ENCODE measurements around the gene PKN1.
"Not testable (repeated sequence)": the region's sequence is repeated elsewhere in the genome, so short reads cannot be mapped to it uniquely, and the experiment has no call there.

The PKN1 gene
- total RNA-seq: 128 to 195 reads per million in 2 experiments

GRCh38 chr19:14432791-14433553 is at the start of gene PKN1:
Gene PKN1, plus strand, starts transcription at chr19:14433306. Its CDS starts 216 bp downstream, at chr19:14433522.
- no peak for DNase-seq (ENCODE audit: low read depth)

DNA sequence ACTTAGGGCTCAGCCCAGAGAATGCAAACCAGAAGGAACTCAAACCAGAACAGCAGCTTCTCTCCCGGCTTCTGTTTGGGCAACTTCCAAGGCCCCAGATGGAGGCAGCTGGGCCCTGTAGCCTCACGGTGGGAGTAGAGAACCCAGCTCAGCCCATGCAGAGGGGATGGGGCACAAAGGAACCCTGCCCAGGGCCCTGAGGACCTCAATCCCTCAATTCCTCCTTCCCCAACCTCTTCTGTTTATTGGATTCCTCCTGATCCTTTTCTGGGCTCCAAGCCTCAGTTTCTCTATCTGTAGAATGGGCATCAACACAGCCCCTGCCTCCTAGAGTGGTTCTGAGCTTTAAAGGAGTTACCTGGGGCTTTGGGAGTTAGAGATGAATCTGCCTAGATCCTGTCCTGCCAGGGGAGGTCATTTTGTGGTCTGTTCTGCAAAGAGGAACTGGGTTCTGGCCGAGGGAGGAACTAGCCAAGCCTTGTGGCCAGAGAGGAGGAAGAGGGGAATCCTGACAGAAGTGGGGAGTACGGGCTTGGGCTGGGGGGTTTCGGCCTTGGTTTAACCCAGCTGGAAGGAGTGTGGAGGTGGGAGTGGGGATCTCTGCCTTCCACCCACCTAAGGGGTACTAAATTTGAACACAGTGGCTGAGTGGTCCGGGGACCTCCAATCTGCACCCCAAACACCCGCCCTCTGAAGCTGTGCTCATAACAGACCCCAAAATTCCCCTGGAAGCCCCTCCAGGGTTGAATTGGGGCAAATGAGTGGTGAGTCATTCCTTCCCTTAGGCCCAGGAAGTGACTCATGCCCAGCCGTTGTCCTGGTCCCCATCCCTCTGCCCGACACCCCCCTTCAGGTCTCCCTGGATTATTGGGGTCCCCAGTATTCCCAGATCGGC is 49.2 kb upstream of the PKN1 start:
- DNase-seq (ENCODE audit: low read depth): peak; percentile 60

DNA sequence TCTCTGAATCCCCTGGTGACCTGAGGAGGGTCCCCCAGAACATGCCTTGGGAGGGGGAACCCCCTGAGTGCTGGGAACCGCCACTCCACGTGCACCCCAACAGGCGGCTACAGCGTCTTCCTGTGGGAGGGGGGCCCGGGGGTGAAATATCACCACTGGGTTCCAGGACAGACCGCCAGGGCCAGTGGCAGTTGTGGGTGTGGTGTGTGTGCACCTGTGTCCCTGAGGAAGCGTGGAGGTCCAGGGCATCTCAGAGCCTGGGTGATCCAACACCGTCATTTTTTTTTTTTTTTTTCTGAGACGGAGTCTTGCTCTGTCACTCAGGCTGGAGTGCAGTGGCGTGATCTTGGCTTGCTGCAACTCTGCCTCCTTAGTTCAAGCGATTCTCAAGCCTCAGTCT is 47.6 kb upstream of the PKN1 start:
- DNase-seq (ENCODE audit: low read depth): no peak

DNA sequence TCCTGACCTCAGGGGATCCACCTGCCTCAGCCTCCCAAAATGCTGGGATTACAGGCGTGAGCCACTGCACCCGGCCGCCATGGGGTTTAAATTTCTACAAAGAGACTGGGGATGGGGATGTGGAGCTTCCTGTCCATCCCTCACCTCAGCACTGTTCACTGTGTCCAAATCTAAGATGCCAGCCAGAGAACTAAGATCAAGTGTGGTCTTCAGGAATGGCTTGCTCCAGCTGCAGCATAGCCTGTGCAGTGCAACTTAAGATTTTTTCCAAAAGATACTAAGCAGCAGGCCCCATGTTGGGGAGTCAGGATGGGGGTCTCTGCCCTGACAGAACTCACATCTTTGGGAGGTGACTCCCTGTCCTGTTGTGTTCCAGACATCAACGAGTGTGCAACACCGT is 42.6 kb upstream of the PKN1 start:
- DNase-seq (ENCODE audit: low read depth): no peak

- no peak for DNase-seq (ENCODE audit: low read depth)
These were observed 41.8 kb upstream of the PKN1 start for GRCh38 chr19:14391156-14391821.

DNA sequence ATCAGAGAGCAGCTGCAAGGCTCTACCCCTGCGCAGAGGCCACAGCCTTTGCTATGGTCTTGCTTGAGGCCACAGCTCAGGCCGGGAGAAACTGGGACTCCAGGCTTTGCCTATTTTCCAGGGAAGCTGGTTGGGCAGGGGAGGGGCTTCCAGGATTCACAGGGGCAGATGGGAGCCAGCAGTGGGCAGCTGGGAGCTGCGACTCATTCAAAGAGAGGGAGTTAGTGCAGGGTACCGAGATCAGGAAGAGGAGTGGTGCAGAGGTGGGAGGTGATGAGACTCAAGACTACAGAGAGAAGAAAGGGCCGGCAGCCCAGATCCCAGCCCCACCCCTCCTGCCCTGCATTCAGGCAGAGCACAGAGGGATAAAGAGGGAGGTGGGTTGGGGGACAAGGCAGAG is 39.8 kb upstream of the PKN1 start:
- DNase-seq (ENCODE audit: low read depth): no peak

DNA sequence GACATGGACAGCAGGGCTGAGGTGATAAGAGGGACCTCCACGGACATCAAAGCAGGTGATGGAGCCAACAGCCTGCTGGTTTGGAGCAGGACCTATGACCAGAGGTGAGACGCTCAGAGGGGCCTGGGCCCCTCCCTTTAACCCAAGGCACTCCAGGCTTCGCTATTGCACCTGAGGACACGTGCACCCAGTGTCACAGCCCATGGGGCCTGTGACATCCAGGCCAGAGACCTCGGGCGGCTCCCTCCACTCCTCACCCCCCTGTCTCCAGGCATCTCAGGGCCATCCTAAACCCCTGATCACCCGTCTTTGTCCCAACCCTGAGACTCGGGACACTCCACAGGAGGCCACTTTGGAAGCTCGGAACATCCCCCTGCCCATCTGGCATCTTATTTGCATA is 38.9 kb upstream of the PKN1 start:
- DNase-seq (ENCODE audit: low read depth): no peak

DNA sequence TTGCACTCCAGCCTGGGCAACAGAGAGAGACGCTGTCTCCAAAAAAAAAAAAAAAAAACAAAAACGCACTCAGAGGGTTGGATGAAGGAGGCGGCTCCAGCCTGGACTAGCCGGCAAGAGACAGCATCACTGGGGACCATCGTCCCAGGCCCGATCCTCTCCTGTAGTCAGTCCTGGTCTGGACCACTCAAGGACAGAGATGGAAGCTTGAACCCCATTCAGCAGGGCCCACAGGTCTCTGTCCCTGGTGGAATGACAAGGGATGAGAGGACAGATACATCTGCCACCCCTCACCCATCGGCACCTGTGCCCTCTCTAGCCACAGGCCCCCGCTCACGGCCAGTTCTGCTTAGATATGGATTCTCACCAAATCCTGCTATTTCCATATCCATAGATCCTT is 37.8 kb upstream of the PKN1 start:
- DNase-seq (ENCODE audit: low read depth): no peak

GRCh38 chr19:14395710-14396336 is 37.3 kb upstream of the PKN1 start:
- no peak for DNase-seq (ENCODE audit: low read depth)

- not testable (repeated sequence) for DNase-seq (ENCODE audit: low read depth)
These were observed 36.4 kb upstream of the PKN1 start for GRCh38 chr19:14396730-14397129.

GRCh38 chr19:14397168-14397567 is 35.9 kb upstream of the PKN1 start:
- DNase-seq (ENCODE audit: low read depth): not testable (repeated sequence)

GRCh38 chr19:14400951-14401431 is 32.1 kb upstream of the PKN1 start:
- no peak for DNase-seq (ENCODE audit: low read depth)

- no peak for DNase-seq (ENCODE audit: low read depth)
These were observed 31.5 kb upstream of the PKN1 start for GRCh38 chr19:14401468-14402195.

GRCh38 chr19:14402332-14403144 is 30.6 kb upstream of the PKN1 start:
- DNase-seq (ENCODE audit: low read depth): no peak

GRCh38 chr19:14403145-14403930 is 29.8 kb upstream of the PKN1 start:
- DNase-seq (ENCODE audit: low read depth): not testable (repeated sequence)

- DNase-seq (ENCODE audit: low read depth): no peak
These were observed 28.8 kb upstream of the PKN1 start for GRCh38 chr19:14404312-14404711.

DNA sequence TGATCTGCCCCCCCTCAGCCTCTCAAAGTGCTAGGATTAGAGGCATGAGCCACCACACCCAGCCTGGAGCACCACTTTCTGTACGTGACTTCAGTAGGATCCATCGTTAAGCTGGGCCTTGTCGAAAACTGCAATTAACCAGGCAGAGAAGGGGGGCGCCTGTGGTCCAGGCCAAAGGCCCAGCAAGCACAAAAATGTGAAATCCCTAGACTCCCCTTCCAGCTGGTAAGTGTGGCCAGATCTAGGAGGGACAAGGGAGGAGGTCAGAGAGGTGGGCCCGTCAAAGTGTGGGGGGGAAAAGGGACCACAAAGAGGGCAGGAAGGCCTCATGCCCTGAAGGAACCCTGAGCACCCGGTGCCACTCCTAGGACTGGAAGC is 27.7 kb upstream of the PKN1 start:
- DNase-seq (ENCODE audit: low read depth): no peak

DNA sequence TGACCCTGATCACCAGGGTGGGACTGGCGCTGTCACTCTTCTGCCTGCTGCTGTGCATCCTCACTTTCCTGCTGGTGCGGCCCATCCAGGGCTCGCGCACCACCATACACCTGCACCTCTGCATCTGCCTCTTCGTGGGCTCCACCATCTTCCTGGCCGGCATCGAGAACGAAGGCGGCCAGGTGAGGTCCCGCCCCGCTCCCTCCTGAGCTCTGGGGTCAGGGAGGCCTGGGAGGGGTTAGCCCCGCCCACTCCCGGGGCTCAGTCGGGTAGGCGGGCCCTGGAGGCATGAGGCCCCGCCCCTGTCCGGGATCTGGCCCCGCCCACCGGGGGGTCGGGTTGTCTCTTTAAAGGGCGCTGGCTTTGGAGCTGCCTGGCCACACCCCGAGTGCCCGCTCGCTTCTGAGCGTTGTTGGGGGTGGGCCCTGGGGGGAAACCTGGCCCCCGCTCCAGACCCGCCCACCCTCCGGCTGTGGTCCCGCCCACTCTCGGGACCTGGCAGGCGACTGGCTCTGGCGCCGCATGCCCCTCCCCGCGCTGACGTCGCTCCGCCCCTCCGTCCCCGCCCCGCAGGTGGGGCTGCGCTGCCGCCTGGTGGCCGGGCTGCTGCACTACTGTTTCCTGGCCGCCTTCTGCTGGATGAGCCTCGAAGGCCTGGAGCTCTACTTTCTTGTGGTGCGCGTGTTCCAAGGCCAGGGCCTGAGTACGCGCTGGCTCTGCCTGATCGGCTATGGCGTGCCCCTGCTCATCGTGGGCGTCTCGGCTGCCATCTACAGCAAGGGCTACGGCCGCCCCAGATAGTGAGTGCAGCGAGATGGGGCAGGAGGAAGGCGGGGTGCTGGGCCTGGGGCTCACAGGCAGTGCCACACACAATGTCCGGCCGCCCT is 27.1 kb upstream of the PKN1 start:
- peak; percentile 84 for DNase-seq (ENCODE audit: low read depth)

Data from T follicular helper cell (primary cell).